GM23338 (cell line): ENCODE data around the gene ABCC5. TPM values are rescaled to one million over a fixed set of nuclear protein-coding genes. Genes with fewer than 3 reads are reported as not detected.

Experiments
- ATAC-seq: fragments of 200-7000 bp; cut with Tn5 transposase; 3 replicates; pipeline ENCODE4 v1.9.1; 2020
- DNase-seq: peaks from one replicate; pipeline ENCODE4 v3.0.0-alpha.2; 2015; ENCODE audit warnings: low spot score
- H2AFZ ChIP-seq: fragments of 200-600 bp; sonication (generic); 2 replicates; pipeline ENCODE4 v1.8.0; 2016; ENCODE audit warnings: antibody characterized with exemption, mild to moderate bottlenecking, moderate library complexity
- H3F3A ChIP-seq: fragments of 200-600 bp; sonication (generic); replicated peaks from 2 replicates; pipeline ENCODE4 v1.8.0; 2017; ENCODE audit warnings: antibody characterized with exemption, mixed run types, low read depth
- H3K27ac ChIP-seq: fragments of 200-600 bp; sonication (generic); 2 replicates; pipeline ENCODE4 v1.6.1; 2016; ENCODE audit warnings: low read depth
- H3K27me3 ChIP-seq: fragments of 200-600 bp; sonication (generic); 2 replicates; pipeline ENCODE4 v1.8.0; 2016; ENCODE audit warnings: mild to moderate bottlenecking, mixed run types, moderate library complexity; ENCODE audit not compliant: insufficient read depth
- H3K36me3 ChIP-seq: fragments of 200-600 bp; sonication (generic); 2 replicates; pipeline ENCODE4 v1.8.0; 2016; ENCODE audit warnings: mild to moderate bottlenecking; ENCODE audit not compliant: insufficient read depth
- H3K4me1 ChIP-seq: fragments of 200-600 bp; sonication (generic); 2 replicates; pipeline ENCODE4 v1.8.0; 2016; ENCODE audit warnings: mild to moderate bottlenecking, moderate library complexity; ENCODE audit not compliant: insufficient read depth
- H3K4me2 ChIP-seq: fragments of 200-600 bp; sonication (generic); 2 replicates; pipeline ENCODE4 v1.7.1; 2017; ENCODE audit warnings: mixed run types
- H3K4me3 ChIP-seq: fragments of 200-600 bp; sonication (generic); 2 replicates; pipeline ENCODE4 v1.6.1; 2016; ENCODE audit warnings: mixed run types
- H3K79me2 ChIP-seq: fragments of 200-600 bp; sonication (generic); replicated peaks from 2 replicates; pipeline ENCODE4 v1.8.0; 2017; ENCODE audit warnings: mild to moderate bottlenecking; ENCODE audit not compliant: insufficient read depth
- H3K9me2 ChIP-seq: fragments of 200-600 bp; sonication (generic); 2 replicates; pipeline ENCODE4 v1.8.0; 2017; ENCODE audit not compliant: insufficient read depth
- H4K20me1 ChIP-seq: fragments of 200-600 bp; sonication (generic); replicated peaks from 2 replicates; pipeline ENCODE4 v1.8.0; 2017; ENCODE audit warnings: mild to moderate bottlenecking; ENCODE audit not compliant: insufficient read depth
- H3K27ac Mint-ChIP-seq: 2 replicates; pipeline ENCODE4 v1.8.0; 2020; ENCODE audit warnings: inconsistent platforms, mild to moderate bottlenecking, moderate library complexity, mixed read lengths
- H3K27me3 Mint-ChIP-seq: 3 replicates; pipeline ENCODE4 v1.8.0; 2022; ENCODE audit warnings: low read depth, mild to moderate bottlenecking, moderate library complexity, mixed read lengths, inconsistent platforms; ENCODE audit not compliant: insufficient read depth, poor library complexity
- H3K36me3 Mint-ChIP-seq: 3 replicates; pipeline ENCODE4 v1.8.0; 2021; ENCODE audit warnings: low read depth, mild to moderate bottlenecking, inconsistent platforms, moderate library complexity, mixed read lengths
- H3K4me1 Mint-ChIP-seq: 3 replicates; pipeline ENCODE4 v1.8.0; 2020; ENCODE audit warnings: mild to moderate bottlenecking, inconsistent platforms, mixed read lengths
- H3K4me3 Mint-ChIP-seq: 3 replicates; pipeline ENCODE4 v1.8.0; 2021; ENCODE audit warnings: moderate library complexity, mild to moderate bottlenecking, inconsistent platforms, mixed read lengths
- H3K9me3 Mint-ChIP-seq: 3 replicates; pipeline ENCODE4 v1.8.0; 2020; ENCODE audit warnings: moderate library complexity, mild to moderate bottlenecking, inconsistent platforms, mixed read lengths
- CREB1 ChIP-seq: fragments of 250-450 bp; sonication (Bioruptor Pico); IDR thresholded peaks from 2 replicates; pipeline ENCODE4 v1.5.0; 2020; ENCODE audit warnings: low read depth, mild to moderate bottlenecking, moderate library complexity
- EZH2 ChIP-seq: fragments of 200-600 bp; sonication (generic); IDR thresholded peaks from one replicate; pipeline ENCODE4 v1.8.0; 2017; ENCODE audit warnings: antibody characterized with exemption, mild to moderate bottlenecking, low read depth; ENCODE audit not compliant: unreplicated experiment
- EZH2phosphoT487 ChIP-seq: fragments of 200-600 bp; sonication (generic); IDR thresholded peaks from one replicate; pipeline ENCODE4 v1.8.1; 2018; ENCODE audit warnings: antibody characterized with exemption; ENCODE audit not compliant: unreplicated experiment
- JUNB ChIP-seq: IDR thresholded peaks from one replicate; pipeline ENCODE4 v1.6.1; 2016; ENCODE audit warnings: antibody characterized with exemption; ENCODE audit not compliant: unreplicated experiment
- POLR2AphosphoS5 ChIP-seq: IDR thresholded peaks from 2 replicates; pipeline ENCODE4 v1.6.1; 2016; ENCODE audit warnings: antibody characterized with exemption, low read depth
- STAT1 ChIP-seq: IDR thresholded peaks from one replicate; pipeline ENCODE4 v1.6.1; 2016; ENCODE audit warnings: antibody characterized with exemption; ENCODE audit not compliant: unreplicated experiment
- ZNF114 ChIP-seq: fragments of 250-450 bp; sonication (Bioruptor Pico); IDR thresholded peaks from 2 replicates; pipeline ENCODE4 v1.5.0; 2020; ENCODE audit warnings: mild to moderate bottlenecking, moderate library complexity
- ZNF331 ChIP-seq: fragments of 250-450 bp; sonication (Bioruptor Pico); IDR thresholded peaks from 2 replicates; pipeline ENCODE4 v1.5.0; 2020; ENCODE audit warnings: low read depth, mild to moderate bottlenecking, moderate library complexity
- polyA plus RNA-seq: library from polyadenylated mRNA; unstranded; fragments of >200 nt; fragmentation: Nextera tagmentation; extraction: Ambion mirVana; gene quantifications from 2 replicates; pipeline ENCODE4 v1.2.1, GENCODE V29; 2016
- total RNA-seq: library from RNA; depleted of rRNA; stranded (reverse); fragments of >200 nt; shearing (Covaris generic); gene quantifications from 2 replicates; pipeline ENCODE4 v1.2.3, GENCODE V29; 2014
- TF ChIP-seq, protein P1 (sequence below): fragments of 250-450 bp; sonication (Bioruptor Pico); IDR thresholded peaks from 2 replicates; pipeline ENCODE4 v1.5.0; 2020; ENCODE audit warnings: mild to moderate bottlenecking, moderate library complexity
- TF ChIP-seq, protein P2 (sequence below): IDR thresholded peaks from 2 replicates; pipeline ENCODE4 v1.6.1; 2016; ENCODE audit warnings: antibody characterized with exemption
- TF ChIP-seq, protein P3 (sequence below): IDR thresholded peaks from one replicate; pipeline ENCODE4 v1.6.1; 2018; ENCODE audit warnings: antibody characterized with exemption; ENCODE audit not compliant: unreplicated experiment

Gene ABCC5
- total and polyA plus RNA-seq, 2 experiments from 2014 or later = 14.0 to 39.9 TPM

- Histone ChIP-seq H4K20me1 (no peaks in the 10 kb centered on the region; the same call in 1 of the 2 replicates), H3K79me2 (no peaks in the 10 kb centered on the region), H3K27me3 (no peaks in the 10 kb centered on the region), H3K4me3 (no peak overlapping the region), H3K27ac (no peak overlapping the region), H3K36me3 (no peaks in the 10 kb centered on the region), H3K4me1 (no peaks in the 10 kb centered on the region), H3F3A (no peaks in the 10 kb centered on the region), H3K4me2 (no peak overlapping the region), H3K9me2 (no peaks in the 10 kb centered on the region), H2AFZ (no peak overlapping the region)
- Mint-ChIP-seq H3K4me1 (no peaks in the 10 kb centered on the region), H3K4me3 (no peak overlapping the region), H3K27ac (no peak overlapping the region), H3K36me3 (peaks cover 37% of the 10 kb centered on the region), H3K27me3 (no peaks in the 10 kb centered on the region), H3K9me3 (no peaks in the 10 kb centered on the region)
- DNase-seq = no peak
- TF ChIP-seq POLR2AphosphoS5 (no peak), EZH2 (no peak), ZNF331 (CRISPR knock-in tag) (no peak), CREB1 (CRISPR knock-in tag) (no peak), EZH2phosphoT487 (no peak), ZNF114 (CRISPR knock-in tag) (no peak), STAT1 (no peak), JUNB (no peak)
- TF ChIP-seq, protein P1, sequence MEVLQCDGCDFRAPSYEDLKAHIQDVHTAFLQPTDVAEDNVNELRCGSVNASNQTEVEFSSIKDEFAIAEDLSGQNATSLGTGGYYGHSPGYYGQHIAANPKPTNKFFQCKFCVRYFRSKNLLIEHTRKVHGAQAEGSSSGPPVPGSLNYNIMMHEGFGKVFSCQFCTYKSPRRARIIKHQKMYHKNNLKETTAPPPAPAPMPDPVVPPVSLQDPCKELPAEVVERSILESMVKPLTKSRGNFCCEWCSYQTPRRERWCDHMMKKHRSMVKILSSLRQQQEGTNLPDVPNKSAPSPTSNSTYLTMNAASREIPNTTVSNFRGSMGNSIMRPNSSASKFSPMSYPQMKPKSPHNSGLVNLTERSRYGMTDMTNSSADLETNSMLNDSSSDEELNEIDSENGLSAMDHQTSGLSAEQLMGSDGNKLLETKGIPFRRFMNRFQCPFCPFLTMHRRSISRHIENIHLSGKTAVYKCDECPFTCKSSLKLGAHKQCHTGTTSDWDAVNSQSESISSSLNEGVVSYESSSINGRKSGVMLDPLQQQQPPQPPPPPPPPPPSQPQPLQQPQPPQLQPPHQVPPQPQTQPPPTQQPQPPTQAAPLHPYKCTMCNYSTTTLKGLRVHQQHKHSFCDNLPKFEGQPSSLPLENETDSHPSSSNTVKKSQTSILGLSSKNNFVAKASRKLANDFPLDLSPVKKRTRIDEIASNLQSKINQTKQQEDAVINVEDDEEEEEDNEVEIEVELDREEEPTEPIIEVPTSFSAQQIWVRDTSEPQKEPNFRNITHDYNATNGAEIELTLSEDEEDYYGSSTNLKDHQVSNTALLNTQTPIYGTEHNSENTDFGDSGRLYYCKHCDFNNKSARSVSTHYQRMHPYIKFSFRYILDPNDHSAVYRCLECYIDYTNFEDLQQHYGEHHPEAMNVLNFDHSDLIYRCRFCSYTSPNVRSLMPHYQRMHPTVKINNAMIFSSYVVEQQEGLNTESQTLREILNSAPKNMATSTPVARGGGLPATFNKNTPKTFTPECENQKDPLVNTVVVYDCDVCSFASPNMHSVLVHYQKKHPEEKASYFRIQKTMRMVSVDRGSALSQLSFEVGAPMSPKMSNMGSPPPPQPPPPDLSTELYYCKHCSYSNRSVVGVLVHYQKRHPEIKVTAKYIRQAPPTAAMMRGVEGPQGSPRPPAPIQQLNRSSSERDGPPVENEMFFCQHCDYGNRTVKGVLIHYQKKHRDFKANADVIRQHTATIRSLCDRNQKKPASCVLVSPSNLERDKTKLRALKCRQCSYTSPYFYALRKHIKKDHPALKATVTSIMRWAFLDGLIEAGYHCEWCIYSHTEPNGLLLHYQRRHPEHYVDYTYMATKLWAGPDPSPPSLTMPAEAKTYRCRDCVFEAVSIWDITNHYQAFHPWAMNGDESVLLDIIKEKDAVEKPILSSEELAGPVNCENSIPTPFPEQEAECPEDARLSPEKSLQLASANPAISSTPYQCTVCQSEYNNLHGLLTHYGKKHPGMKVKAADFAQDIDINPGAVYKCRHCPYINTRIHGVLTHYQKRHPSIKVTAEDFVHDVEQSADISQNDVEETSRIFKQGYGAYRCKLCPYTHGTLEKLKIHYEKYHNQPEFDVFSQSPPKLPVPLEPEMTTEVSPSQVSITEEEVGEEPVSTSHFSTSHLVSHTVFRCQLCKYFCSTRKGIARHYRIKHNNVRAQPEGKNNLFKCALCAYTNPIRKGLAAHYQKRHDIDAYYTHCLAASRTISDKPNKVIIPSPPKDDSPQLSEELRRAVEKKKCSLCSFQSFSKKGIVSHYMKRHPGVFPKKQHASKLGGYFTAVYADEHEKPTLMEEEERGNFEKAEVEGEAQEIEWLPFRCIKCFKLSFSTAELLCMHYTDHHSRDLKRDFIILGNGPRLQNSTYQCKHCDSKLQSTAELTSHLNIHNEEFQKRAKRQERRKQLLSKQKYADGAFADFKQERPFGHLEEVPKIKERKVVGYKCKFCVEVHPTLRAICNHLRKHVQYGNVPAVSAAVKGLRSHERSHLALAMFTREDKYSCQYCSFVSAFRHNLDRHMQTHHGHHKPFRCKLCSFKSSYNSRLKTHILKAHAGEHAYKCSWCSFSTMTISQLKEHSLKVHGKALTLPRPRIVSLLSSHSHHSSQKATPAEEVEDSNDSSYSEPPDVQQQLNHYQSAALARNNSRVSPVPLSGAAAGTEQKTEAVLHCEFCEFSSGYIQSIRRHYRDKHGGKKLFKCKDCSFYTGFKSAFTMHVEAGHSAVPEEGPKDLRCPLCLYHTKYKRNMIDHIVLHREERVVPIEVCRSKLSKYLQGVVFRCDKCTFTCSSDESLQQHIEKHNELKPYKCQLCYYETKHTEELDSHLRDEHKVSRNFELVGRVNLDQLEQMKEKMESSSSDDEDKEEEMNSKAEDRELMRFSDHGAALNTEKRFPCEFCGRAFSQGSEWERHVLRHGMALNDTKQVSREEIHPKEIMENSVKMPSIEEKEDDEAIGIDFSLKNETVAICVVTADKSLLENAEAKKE (CRISPR knock-in tag) = no peak
- TF ChIP-seq, protein P2, sequence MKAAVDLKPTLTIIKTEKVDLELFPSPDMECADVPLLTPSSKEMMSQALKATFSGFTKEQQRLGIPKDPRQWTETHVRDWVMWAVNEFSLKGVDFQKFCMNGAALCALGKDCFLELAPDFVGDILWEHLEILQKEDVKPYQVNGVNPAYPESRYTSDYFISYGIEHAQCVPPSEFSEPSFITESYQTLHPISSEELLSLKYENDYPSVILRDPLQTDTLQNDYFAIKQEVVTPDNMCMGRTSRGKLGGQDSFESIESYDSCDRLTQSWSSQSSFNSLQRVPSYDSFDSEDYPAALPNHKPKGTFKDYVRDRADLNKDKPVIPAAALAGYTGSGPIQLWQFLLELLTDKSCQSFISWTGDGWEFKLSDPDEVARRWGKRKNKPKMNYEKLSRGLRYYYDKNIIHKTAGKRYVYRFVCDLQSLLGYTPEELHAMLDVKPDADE = no peak
- TF ChIP-seq, protein P3, sequence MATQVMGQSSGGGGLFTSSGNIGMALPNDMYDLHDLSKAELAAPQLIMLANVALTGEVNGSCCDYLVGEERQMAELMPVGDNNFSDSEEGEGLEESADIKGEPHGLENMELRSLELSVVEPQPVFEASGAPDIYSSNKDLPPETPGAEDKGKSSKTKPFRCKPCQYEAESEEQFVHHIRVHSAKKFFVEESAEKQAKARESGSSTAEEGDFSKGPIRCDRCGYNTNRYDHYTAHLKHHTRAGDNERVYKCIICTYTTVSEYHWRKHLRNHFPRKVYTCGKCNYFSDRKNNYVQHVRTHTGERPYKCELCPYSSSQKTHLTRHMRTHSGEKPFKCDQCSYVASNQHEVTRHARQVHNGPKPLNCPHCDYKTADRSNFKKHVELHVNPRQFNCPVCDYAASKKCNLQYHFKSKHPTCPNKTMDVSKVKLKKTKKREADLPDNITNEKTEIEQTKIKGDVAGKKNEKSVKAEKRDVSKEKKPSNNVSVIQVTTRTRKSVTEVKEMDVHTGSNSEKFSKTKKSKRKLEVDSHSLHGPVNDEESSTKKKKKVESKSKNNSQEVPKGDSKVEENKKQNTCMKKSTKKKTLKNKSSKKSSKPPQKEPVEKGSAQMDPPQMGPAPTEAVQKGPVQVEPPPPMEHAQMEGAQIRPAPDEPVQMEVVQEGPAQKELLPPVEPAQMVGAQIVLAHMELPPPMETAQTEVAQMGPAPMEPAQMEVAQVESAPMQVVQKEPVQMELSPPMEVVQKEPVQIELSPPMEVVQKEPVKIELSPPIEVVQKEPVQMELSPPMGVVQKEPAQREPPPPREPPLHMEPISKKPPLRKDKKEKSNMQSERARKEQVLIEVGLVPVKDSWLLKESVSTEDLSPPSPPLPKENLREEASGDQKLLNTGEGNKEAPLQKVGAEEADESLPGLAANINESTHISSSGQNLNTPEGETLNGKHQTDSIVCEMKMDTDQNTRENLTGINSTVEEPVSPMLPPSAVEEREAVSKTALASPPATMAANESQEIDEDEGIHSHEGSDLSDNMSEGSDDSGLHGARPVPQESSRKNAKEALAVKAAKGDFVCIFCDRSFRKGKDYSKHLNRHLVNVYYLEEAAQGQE = no peak
- no peak for ATAC-seq
These were observed 48.9 kb downstream of the ABCC5 start for GRCh38 chr3:183968666-183969245.
